ENCODE data around the gene PPIL3. TPM values are rescaled to one million over a fixed set of nuclear protein-coding genes. Genes with fewer than 3 reads are reported as not detected.

The PPIL3 gene
- total RNA-seq, 1 donor from 2014 or later, result 31.2 TPM

DNA sequence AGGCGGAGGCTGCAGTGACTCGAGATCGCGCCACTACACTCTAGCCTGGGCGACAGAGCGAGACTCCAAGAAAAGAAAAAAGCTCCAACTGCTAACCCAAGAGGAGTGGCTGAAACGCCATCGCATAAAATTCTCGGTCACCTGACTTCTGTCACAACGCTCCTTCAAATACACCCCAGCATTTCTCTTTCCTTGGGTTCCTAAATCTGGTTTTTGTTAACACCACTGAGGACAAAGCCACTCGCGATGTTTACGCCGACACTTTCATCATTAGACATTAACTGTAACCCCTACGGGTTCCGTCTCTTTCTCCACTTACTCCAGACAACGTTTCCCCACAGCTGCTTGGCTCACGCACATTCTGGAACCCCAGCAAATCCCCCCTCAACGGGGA, 25.1 kb downstream of the PPIL3 start:
- TF ChIP-seq, protein P1, sequence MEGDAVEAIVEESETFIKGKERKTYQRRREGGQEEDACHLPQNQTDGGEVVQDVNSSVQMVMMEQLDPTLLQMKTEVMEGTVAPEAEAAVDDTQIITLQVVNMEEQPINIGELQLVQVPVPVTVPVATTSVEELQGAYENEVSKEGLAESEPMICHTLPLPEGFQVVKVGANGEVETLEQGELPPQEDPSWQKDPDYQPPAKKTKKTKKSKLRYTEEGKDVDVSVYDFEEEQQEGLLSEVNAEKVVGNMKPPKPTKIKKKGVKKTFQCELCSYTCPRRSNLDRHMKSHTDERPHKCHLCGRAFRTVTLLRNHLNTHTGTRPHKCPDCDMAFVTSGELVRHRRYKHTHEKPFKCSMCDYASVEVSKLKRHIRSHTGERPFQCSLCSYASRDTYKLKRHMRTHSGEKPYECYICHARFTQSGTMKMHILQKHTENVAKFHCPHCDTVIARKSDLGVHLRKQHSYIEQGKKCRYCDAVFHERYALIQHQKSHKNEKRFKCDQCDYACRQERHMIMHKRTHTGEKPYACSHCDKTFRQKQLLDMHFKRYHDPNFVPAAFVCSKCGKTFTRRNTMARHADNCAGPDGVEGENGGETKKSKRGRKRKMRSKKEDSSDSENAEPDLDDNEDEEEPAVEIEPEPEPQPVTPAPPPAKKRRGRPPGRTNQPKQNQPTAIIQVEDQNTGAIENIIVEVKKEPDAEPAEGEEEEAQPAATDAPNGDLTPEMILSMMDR (IDR thresholded peaks at IDR 0.05), result no peak
- DNase-seq (no peak), ATAC-seq (no peak)
- intact Hi-C loops (cut with DNase I), result no loop called here
- peaks cover 29% of the 10 kb centered on the region for H3K36me3 ChIP-seq
- peak overlapping the region; percentile 91 for H3K4me3 ChIP-seq
- H3K27ac ChIP-seq, result peak overlapping the region; percentile 100
- H3K4me1 ChIP-seq, result peaks cover 33% of the 10 kb centered on the region
- H3K9me3 ChIP-seq, result no peaks in the 10 kb centered on the region
- H3K27me3 ChIP-seq, result no peaks in the 10 kb centered on the region

DNA sequence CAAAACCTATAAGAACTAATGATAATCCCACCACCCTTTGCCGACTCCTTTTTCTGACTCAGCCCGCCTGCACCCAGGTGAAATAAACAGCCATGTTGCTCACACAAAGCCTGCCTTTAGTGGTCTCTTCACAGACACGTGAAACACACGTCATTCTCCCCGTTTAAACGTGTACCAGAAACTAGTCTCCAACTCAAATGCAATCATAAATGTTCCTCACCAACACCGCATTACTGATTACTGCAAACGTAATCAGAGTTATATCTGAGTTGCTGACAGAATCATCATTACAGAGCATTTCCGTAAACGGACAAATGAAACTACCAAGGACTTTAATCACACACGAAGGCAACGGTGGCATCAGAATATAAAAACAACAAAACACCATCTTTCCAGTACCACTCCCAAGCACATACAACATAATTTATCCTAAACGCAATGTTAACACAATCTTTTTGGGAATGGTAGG, 26.3 kb downstream of the PPIL3 start:
- peaks cover 40% of the 10 kb centered on the region for H3K4me1 ChIP-seq
- H3K36me3 ChIP-seq, result peaks cover 41% of the 10 kb centered on the region
- H3K4me3 ChIP-seq, result peak overlapping the region; percentile 91
- ATAC-seq, result no peak
- H3K27me3 ChIP-seq, result no peaks in the 10 kb centered on the region
- TF ChIP-seq, protein P1 (IDR thresholded peaks at IDR 0.05), result no peak
- DNase-seq, result no peak
- no peaks in the 10 kb centered on the region for H3K9me3 ChIP-seq
- intact Hi-C loops (cut with DNase I), result no loop called here
- H3K27ac ChIP-seq, result peak overlapping the region; percentile 100

DNA sequence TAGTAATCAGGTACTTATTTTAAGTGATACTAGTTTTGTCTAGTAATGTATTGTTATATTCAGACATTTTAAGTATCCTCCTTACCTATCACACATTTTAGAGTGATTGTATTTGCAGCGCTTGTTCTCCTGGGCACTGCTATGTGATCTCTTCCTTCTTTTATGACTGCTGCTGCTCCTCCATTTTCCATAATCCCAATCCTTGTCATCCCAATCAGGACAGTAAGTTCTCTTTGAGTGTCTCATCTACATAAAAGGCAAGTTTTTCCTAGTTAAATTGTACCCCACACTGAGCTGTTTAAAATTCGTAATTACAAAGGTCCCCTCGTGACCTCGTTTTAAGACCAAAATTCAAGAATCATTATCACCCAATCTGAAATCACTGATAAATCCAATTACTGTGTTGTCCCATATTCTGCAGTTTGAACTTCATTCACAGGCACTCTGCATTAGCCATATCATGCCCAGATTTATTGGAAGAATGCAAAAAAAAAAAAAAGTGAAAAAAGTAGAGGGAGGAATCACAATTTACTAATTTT, 27.2 kb downstream of the PPIL3 start:
- no peak for DNase-seq
- peak overlapping the region; percentile 100 for H3K27ac ChIP-seq
- TF ChIP-seq, protein P1 (IDR thresholded peaks at IDR 0.05), result no peak
- peak overlapping the region; percentile 91 for H3K4me3 ChIP-seq
- H3K27me3 ChIP-seq, result no peaks in the 10 kb centered on the region
- H3K9me3 ChIP-seq, result no peaks in the 10 kb centered on the region
- H3K4me1 ChIP-seq, result peaks cover 42% of the 10 kb centered on the region
- intact Hi-C loops (cut with DNase I), result no loop called here
- peaks cover 50% of the 10 kb centered on the region for H3K36me3 ChIP-seq
- no peak for ATAC-seq

DNA sequence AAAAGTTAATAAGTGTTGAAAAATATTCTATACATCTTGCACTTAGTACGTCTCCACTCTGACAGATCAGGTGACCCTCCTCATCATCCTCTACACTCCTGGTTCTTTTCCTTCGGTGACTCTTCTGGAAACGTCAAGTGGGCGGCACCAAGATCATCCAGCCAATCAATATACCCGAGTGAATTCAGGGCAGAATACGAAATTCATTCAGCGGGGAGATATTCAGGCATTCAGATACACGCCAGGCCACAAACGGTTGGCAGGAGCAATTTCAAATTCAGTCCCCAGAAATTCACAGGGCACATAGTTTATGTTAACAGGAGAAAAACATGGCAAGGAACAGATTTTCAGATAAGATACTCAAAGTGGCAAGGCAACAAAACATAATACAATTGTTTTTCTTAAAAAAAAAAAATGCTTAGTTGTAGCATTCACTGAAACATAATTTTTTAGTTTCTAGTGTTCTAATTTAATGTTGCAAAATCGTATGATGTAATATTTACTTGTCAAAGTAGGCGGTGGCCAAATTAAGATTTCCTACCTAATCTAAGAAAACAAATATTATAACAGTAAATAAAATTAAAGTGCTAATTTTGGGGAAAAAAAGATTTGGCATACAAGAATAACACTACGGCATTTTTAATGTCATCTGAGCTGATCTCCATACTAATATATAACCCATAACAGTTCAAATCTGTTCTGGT, 28.6 kb downstream of the PPIL3 start:
- Histone ChIP-seq H3K36me3 (peaks cover 64% of the 10 kb centered on the region), H3K4me3 (peak overlapping the region; percentile 91), H3K4me1 (peaks cover 38% of the 10 kb centered on the region), H3K27me3 (no peaks in the 10 kb centered on the region), H3K27ac (no peak overlapping the region), H3K9me3 (no peaks in the 10 kb centered on the region)
- no peak for DNase-seq
- intact Hi-C loops (cut with DNase I), result no loop called here
- no peak for ATAC-seq
- TF ChIP-seq, protein P1 (IDR thresholded peaks at IDR 0.05), result no peak

DNA sequence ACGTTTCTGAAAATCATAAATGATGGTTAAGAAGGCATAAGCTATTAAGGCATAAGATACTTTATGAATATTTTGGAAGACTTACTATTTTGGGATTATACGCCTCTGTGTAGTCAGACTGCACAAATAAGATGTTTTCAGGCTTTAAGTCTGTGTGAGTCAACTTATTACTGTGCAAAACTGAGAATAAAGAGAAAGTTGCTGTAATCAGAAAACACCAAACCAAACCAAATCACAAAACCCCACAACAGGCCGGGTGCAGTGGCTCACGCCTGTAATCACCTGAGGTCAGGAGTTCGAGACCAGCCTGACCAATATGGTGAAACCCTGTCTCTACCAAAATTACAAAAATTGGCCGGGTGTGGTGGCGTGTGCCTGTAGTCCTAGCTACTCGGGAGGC, 32.1 kb downstream of the PPIL3 start:
- Histone ChIP-seq H3K36me3 (peaks cover 98% of the 10 kb centered on the region), H3K4me3 (no peak overlapping the region), H3K27me3 (no peaks in the 10 kb centered on the region), H3K27ac (no peak overlapping the region), H3K4me1 (peaks cover 34% of the 10 kb centered on the region), H3K9me3 (no peaks in the 10 kb centered on the region)
- intact Hi-C loops (cut with DNase I), result no loop called here
- DNase-seq (no peak), ATAC-seq (no peak)
- TF ChIP-seq, protein P1 (IDR thresholded peaks at IDR 0.05), result no peak
